ENCODE results near the gene NUP62CL.

- TF ChIP-seq, protein P1, sequence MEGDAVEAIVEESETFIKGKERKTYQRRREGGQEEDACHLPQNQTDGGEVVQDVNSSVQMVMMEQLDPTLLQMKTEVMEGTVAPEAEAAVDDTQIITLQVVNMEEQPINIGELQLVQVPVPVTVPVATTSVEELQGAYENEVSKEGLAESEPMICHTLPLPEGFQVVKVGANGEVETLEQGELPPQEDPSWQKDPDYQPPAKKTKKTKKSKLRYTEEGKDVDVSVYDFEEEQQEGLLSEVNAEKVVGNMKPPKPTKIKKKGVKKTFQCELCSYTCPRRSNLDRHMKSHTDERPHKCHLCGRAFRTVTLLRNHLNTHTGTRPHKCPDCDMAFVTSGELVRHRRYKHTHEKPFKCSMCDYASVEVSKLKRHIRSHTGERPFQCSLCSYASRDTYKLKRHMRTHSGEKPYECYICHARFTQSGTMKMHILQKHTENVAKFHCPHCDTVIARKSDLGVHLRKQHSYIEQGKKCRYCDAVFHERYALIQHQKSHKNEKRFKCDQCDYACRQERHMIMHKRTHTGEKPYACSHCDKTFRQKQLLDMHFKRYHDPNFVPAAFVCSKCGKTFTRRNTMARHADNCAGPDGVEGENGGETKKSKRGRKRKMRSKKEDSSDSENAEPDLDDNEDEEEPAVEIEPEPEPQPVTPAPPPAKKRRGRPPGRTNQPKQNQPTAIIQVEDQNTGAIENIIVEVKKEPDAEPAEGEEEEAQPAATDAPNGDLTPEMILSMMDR (conservative IDR thresholded peaks at IDR 0.05; ENCODE audit: low read depth, low read length), result no peak
- TF ChIP-seq EZH2 (IDR thresholded peaks at IDR 0.05; ENCODE audit: borderline replicate concordance, low read depth, low read length, poor library complexity, severe bottlenecking), result no peak
Observed at GRCh38 chrX:107171369-107172102, 34.7 kb downstream of the NUP62CL start.
